Measurements from ENCODE around the gene FOXF2.

The FOXF2 gene

DNA sequence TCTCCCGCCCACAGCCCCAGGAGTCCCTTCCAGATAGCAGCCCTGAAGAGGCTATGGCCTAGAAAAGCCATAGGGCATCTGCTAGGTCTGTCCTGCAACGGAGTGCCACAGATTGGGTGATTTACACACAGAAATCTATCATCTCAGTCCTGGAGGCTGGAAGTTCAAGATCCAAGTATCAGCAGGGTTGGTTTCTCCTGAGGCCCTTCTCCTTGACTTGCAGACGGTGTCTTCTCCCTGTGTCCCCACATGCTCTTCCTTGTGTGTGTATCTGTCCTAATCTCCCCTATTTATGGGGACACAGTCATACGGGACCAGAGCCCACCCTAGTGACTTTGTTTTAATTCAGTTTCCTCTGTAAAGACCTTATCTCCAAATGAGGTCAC is 15.3 kb downstream of the FOXF2 start:
- ATAC-seq, result no peak
- H3K36me3 Mint-ChIP-seq (ENCODE audit: low read depth), result no peaks in the 10 kb centered on the region
- peaks cover 10% of the 10 kb centered on the region for H3K27me3 Mint-ChIP-seq
- no peak for DNase-seq
- H3K4me1 Mint-ChIP-seq, result no peaks in the 10 kb centered on the region
- no peak overlapping the region for H3K27ac Mint-ChIP-seq
- H3K9me3 Mint-ChIP-seq, result no peaks in the 10 kb centered on the region
- H3K4me3 Mint-ChIP-seq, result no peak overlapping the region

DNA sequence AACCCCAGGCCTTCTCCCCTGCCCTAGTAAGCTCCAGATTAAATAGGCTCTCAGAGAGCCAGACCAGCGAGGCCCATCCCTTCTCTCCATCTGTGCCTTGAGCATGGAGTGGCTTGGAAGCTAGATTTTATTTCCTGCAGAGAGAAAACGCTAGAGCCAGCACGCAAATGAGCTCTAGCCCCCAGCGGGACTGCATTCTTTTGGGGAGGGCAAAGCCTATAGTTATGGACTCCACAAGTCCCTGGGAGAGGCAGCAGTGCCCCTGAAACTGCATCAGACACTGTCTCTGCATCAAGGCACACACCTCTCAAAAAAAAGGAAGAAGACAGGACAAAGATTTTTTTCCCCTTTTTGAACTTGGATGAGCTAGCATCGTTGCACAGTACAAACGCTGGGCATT is 15.8 kb downstream of the FOXF2 start:
- Mint-ChIP-seq H3K4me3 (no peak overlapping the region), H3K4me1 (no peaks in the 10 kb centered on the region), H3K36me3 (ENCODE audit: low read depth) (no peaks in the 10 kb centered on the region), H3K27ac (no peak overlapping the region), H3K27me3 (peaks cover 11% of the 10 kb centered on the region), H3K9me3 (no peaks in the 10 kb centered on the region)
- ATAC-seq (no peak), DNase-seq (no peak)

DNA sequence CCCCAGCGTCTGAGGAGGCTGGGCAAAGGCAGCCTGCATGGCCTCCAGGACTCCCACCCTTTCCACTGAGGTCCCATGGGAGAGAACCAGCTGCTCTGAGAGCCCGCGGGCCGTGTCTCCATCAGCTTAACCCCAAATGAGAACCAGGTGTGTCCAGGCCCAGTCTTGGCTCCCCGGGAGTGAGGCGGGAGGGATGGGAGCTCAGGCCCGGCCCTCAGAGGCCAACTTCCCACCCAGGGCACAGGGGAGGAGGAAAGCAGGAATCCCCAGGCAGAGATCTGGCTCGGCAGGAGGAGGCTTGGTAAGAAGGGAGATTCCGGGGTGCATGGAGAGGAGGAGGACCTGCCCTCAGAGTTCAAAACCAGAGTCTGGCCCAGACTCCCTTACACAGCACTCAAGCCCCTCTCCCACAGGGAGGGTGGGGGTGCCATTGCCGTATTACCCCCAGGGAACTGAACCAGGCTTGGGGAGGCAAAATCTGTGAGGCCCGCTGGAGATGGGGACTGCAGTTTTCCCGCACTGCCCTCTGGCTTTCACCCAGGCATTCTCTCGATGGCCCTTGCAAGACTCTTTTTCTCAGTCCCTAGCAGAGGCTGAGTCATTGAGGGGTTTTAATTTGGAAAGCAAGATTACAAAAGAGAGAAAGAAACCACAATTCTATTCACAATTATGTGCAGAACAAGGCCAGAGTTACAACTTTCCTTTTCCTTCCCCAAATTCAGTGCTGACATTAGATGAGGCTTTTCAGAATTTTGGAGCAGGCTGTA is 17.1 kb downstream of the FOXF2 start:
- Mint-ChIP-seq H3K9me3 (no peaks in the 10 kb centered on the region), H3K27me3 (peaks cover 11% of the 10 kb centered on the region), H3K4me1 (no peaks in the 10 kb centered on the region), H3K4me3 (no peak overlapping the region), H3K36me3 (ENCODE audit: low read depth) (no peaks in the 10 kb centered on the region), H3K27ac (no peak overlapping the region)
- DNase-seq, result no peak
- no peak for ATAC-seq

DNA sequence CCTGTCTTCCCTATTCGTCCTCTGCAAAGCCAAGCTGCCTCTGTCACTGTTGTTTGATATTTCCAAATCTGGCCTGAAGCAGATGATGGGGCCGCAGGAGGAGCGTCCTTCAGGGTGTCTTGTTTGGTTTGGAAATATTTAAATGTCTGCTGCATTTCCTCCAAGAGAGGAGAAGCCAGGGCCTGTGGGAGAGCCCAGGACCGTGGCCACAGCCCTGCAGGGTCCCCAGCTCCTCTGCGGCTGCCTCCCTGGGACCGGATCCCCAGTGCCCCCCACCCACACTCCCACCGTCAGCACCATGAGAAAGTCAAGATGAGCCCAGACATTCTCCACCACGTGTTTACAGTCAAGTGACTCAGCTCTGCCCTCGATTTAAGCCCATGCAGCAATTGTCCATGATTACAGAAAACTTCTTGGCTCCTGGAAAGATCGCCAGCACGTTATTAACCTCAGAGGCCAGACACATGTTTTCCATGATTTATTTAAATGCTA is 18.2 kb downstream of the FOXF2 start:
- H3K36me3 Mint-ChIP-seq (ENCODE audit: low read depth), result no peaks in the 10 kb centered on the region
- ATAC-seq (no peak), DNase-seq (no peak)
- no peak overlapping the region for H3K27ac Mint-ChIP-seq
- no peaks in the 10 kb centered on the region for H3K4me1 Mint-ChIP-seq
- no peak overlapping the region for H3K4me3 Mint-ChIP-seq
- H3K9me3 Mint-ChIP-seq, result no peaks in the 10 kb centered on the region
- peaks cover 12% of the 10 kb centered on the region for H3K27me3 Mint-ChIP-seq

DNA sequence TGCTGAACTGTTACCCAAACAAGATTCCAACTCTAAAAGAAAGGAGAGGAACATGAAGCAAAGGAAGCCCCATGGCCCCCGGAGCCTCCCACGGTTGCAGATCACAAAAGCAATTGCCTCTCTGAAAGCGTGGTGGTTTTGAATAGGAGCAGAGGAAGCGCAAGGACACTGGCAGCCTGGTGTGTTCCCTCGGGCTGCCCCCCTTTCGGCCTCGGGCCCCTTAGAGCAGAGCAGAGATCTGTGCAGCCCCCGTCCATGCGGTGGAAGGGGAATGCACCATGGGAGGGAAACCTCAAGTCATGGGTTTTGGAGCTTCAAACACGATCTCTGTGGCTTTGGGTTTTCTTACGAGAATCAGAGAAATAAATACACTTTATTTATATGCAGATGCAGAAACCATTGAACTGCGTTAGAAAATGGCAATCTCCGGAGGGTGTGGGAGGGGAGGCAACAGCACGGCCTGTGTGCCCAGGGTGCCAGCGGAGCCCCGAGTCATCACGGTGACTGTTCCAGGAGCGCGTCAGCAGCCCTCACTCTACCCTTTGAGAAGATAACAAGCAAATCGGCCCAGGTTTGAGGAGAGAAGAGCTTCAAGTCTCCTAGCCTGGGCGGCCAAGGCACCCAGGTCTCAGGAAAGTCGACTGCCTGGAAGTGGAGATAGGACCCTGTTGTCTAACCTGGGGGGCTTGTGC is 20.5 kb downstream of the FOXF2 start:
- peaks cover 17% of the 10 kb centered on the region for H3K27me3 Mint-ChIP-seq
- DNase-seq, result no peak
- no peaks in the 10 kb centered on the region for H3K36me3 Mint-ChIP-seq (ENCODE audit: low read depth)
- H3K9me3 Mint-ChIP-seq, result no peaks in the 10 kb centered on the region
- ATAC-seq, result no peak
- H3K4me1 Mint-ChIP-seq, result no peaks in the 10 kb centered on the region
- no peak overlapping the region for H3K27ac Mint-ChIP-seq
- H3K4me3 Mint-ChIP-seq, result no peak overlapping the region

DNA sequence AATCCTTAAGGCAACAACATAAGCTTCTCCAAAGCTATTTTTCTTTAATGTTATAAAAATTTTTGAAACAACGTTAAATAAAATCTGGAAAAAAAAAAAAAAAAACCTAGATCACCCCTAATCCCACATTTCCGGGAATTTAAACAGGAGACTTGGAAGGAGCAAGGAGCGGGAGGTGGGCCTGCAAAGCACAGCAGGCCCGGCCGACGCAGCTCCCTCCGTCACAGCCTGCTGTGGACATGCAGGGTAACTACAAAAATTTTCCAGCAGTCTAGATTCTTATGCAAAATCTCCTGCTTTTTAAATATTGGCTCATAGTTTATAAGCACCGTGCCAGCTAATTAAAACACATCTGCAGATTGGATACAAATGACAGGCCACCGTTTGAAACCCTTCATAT is 23.5 kb downstream of the FOXF2 start:
- Mint-ChIP-seq H3K9me3 (no peaks in the 10 kb centered on the region), H3K36me3 (ENCODE audit: low read depth) (no peaks in the 10 kb centered on the region), H3K27me3 (peaks cover 17% of the 10 kb centered on the region), H3K4me3 (no peak overlapping the region), H3K27ac (no peak overlapping the region), H3K4me1 (no peaks in the 10 kb centered on the region)
- DNase-seq, result no peak
- no peak for ATAC-seq

DNA sequence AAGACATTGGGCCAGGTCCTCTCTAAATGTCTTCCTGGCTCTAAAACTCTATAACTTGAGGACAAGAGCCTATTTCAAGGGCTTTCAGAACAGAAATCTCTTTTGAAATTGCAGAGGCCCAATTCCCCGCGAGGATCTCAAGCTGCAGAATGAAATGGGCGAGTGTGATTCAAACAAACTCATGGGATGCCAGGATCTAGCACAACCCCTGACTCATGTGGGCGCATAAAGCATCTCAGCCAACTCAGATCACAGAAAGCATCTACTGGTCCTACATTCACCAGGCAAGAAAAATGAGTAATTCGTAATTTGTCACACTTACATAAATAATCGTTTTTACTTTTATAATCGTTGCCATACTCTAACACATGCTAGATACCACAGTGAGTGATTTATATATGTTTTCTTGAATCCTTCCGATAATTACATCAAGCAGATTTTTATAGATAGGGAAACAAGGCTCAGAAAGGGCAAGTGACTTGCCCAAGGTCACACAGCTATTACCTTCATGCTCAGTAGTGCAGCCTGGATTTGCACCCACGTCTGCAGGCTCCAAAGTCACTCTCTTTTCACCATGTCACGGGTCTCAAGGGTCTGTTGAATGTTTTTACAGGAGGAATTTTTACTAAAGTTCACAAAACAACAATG is 26.2 kb downstream of the FOXF2 start:
- H3K27me3 Mint-ChIP-seq, result peaks cover 12% of the 10 kb centered on the region
- H3K27ac Mint-ChIP-seq, result no peak overlapping the region
- H3K4me1 Mint-ChIP-seq, result no peaks in the 10 kb centered on the region
- ATAC-seq, result no peak
- H3K36me3 Mint-ChIP-seq (ENCODE audit: low read depth), result no peaks in the 10 kb centered on the region
- no peak overlapping the region for H3K4me3 Mint-ChIP-seq
- DNase-seq, result no peak
- H3K9me3 Mint-ChIP-seq, result peaks cover 5% of the 10 kb centered on the region

DNA sequence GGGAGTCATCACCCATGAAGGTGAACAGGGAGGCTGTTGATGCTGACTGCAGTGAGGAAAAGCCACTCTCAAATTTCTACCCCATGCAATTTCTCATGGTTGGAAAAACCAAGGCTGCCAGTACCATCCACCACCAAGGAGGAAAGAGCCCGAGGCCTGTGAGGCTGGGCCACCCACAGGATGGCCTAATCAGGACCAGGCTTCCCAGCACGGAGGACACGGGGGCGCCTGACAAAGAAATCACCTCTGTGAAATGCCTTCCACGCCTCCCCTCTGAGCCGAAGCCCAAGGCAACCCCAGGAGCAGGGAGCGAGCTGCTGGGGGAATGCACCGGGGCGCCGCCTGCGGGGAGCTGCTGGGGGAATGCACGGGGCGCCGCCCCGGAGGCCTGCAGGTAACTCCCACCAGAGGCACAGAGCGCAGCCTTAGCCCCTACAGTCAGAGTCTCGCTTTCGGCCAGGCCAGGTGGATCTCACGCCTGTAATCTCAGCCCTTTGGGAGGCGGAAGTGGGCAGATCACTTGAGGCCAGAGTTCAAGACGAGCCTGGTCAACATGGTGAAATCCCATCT is 26.9 kb downstream of the FOXF2 start:
- Mint-ChIP-seq H3K36me3 (ENCODE audit: low read depth) (no peaks in the 10 kb centered on the region), H3K27ac (no peak overlapping the region), H3K27me3 (peaks cover 17% of the 10 kb centered on the region), H3K4me1 (no peaks in the 10 kb centered on the region), H3K4me3 (no peak overlapping the region), H3K9me3 (peaks cover 11% of the 10 kb centered on the region)
- DNase-seq (no peak), ATAC-seq (no peak)

DNA sequence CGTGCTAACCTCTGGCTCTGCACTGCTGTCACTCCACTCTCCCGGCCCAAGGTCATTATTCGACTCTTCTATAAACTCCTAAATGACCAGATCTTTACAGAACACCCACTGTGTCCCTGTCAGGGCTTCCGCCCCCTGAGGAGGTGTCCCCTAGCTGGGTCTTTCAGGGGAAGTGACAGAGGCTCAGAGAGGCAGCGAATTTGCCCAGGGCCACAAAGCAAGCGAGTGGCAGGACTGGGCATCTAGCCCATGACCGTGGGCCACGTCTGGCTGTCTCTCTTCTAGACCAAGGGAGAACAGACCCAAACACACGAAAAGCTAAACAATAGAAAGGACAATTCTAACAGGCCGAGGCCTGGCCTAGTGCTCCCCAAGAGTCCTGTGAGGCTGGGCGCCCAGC is 27.4 kb downstream of the FOXF2 start:
- H3K4me3 Mint-ChIP-seq, result no peak overlapping the region
- H3K9me3 Mint-ChIP-seq, result peaks cover 11% of the 10 kb centered on the region
- no peak for ATAC-seq
- no peaks in the 10 kb centered on the region for H3K4me1 Mint-ChIP-seq
- no peaks in the 10 kb centered on the region for H3K36me3 Mint-ChIP-seq (ENCODE audit: low read depth)
- H3K27me3 Mint-ChIP-seq, result peaks cover 17% of the 10 kb centered on the region
- no peak overlapping the region for H3K27ac Mint-ChIP-seq
- DNase-seq, result no peak

DNA sequence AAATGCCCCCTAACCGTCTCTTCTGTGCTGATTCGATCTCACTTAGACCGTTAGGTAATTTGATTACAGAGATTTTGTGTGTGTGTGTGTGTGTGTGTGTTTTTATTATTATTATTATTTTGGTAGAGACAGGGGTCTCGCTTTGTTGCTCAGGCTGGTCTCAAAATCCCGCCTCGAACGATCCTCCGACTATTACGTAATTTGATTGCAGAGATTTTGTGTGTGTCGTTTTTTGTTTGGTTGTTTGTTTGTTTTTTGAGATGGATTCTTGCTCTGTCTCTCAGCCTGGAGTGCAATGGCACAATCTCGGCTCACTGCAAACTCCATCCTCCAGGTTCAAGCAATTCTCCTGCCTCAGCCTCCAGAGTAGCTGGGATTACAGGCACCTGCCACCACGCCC is 28.3 kb downstream of the FOXF2 start:
- Mint-ChIP-seq H3K4me3 (no peak overlapping the region), H3K27me3 (peaks cover 16% of the 10 kb centered on the region), H3K27ac (no peak overlapping the region), H3K4me1 (no peaks in the 10 kb centered on the region), H3K36me3 (ENCODE audit: low read depth) (no peaks in the 10 kb centered on the region), H3K9me3 (peaks cover 11% of the 10 kb centered on the region)
- ATAC-seq (no peak), DNase-seq (no peak)

DNA sequence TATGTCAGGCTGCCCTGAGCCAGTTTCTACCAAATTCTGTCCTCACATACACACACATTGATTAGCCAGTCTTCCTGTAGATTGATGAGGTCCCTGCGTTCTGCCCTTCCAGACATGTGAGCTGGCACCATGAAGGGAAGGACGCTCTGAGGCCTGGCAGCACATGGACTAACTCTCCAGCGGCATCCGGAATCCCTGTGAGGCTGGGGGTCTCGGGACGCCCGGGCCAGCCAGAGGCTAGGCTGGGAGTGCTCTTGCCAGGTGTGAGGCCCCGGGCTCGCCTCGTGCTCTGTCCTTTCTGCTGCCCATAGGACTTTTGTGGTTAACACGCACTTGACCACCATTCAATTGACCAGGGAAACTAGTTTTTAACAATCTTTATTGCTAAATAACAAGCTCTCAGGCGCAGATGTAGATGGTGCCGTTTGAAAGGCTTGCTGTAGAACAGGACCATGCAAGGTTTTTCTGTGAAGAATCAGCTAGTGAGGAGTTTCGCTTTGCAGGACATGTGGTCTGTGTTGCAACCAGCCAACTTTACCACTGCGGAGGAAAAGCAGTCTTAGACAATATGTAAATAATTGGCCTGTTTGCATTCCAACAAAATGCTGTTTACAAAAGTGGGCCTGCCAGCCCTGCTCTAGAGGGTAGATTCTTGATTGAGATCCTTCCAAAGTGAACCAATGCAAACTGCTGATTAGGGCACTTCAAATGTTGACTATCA is 29.3 kb downstream of the FOXF2 start:
- H3K27me3 Mint-ChIP-seq, result peaks cover 18% of the 10 kb centered on the region
- DNase-seq (no peak), ATAC-seq (no peak)
- H3K4me1 Mint-ChIP-seq, result no peaks in the 10 kb centered on the region
- peaks cover 11% of the 10 kb centered on the region for H3K9me3 Mint-ChIP-seq
- no peak overlapping the region for H3K27ac Mint-ChIP-seq
- H3K36me3 Mint-ChIP-seq (ENCODE audit: low read depth), result no peaks in the 10 kb centered on the region
- H3K4me3 Mint-ChIP-seq, result no peak overlapping the region

DNA sequence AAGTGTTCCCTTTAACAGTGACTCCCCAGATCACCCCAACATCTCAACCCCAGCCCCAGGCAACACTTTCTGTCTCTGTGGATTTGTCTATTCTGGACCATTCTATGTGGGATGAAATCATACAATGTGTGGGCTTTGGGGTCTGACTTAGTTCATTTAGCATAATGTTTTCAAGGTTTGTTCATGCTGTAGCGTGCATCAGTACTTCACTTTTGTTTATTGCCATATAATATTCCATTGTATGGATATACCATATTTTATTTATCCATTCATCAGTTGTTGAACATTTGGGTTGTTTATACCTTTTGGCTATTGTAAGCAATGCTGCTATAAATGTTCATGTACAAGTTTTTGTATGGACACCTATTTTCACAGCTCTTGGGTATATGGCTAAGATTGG is 31.0 kb downstream of the FOXF2 start:
- Mint-ChIP-seq H3K4me1 (no peaks in the 10 kb centered on the region), H3K27ac (no peak overlapping the region), H3K9me3 (peaks cover 11% of the 10 kb centered on the region), H3K36me3 (ENCODE audit: low read depth) (no peaks in the 10 kb centered on the region), H3K27me3 (peaks cover 27% of the 10 kb centered on the region), H3K4me3 (no peak overlapping the region)
- ATAC-seq, result no peak
- no peak for DNase-seq

DNA sequence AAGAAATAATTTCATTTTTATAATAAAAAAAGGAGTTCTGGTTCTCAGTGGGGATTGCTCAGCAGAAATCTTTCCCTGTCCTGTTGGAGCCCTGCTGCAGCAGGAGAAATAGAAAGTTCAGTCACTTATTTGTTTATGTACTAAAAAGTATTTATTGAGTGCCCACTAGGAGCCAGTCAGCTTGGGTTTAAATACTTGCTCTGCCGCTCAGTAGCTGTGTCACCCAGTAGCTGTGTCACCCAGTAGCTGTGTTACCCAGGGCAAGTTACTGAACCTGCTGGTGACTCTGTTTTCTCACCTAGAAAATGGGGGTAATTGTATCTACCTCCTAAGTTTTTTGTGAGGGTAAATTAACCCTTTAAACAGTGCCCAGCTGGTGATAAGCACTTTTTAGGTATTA is 32.9 kb downstream of the FOXF2 start:
- peaks cover 11% of the 10 kb centered on the region for H3K9me3 Mint-ChIP-seq
- no peak overlapping the region for H3K27ac Mint-ChIP-seq
- H3K36me3 Mint-ChIP-seq (ENCODE audit: low read depth), result no peaks in the 10 kb centered on the region
- ATAC-seq, result no peak
- H3K4me3 Mint-ChIP-seq, result no peak overlapping the region
- DNase-seq, result no peak
- peaks cover 36% of the 10 kb centered on the region for H3K27me3 Mint-ChIP-seq
- H3K4me1 Mint-ChIP-seq, result no peaks in the 10 kb centered on the region

DNA sequence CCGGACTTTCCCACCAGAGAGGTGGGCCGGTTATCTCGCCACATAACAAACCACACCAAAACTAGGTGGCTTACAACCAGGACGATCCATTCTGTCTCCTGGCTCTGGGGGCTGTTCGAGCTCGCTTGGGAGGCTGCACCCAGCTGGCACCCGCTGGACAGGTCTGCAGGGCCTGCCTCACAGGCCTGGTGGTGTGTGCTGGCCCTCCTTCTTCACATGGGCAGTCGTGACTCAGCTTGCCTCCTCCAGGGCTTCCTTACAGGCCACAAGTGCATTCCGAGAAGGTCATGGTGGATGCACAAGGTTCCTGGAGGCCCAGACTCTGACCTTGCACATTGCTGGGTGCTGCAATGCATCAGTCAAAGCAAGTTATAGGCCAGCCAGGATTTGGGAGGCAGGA is 34.2 kb downstream of the FOXF2 start:
- H3K4me1 Mint-ChIP-seq, result no peaks in the 10 kb centered on the region
- DNase-seq, result no peak
- no peak overlapping the region for H3K27ac Mint-ChIP-seq
- H3K36me3 Mint-ChIP-seq (ENCODE audit: low read depth), result no peaks in the 10 kb centered on the region
- H3K9me3 Mint-ChIP-seq, result peaks cover 11% of the 10 kb centered on the region
- no peak for ATAC-seq
- no peak overlapping the region for H3K4me3 Mint-ChIP-seq
- H3K27me3 Mint-ChIP-seq, result peaks cover 35% of the 10 kb centered on the region
